ENCODE results near the gene PPM1B. TPM values are rescaled to one million over a fixed set of nuclear protein-coding genes. Genes with fewer than 3 reads are reported as not detected.

The PPM1B gene
- total and polyA plus RNA-seq, 2 donors (not counting 3 experiments of a cell fraction or from before 2014, with no cell fraction given), result 8.0 to 24.1 TPM

DNA sequence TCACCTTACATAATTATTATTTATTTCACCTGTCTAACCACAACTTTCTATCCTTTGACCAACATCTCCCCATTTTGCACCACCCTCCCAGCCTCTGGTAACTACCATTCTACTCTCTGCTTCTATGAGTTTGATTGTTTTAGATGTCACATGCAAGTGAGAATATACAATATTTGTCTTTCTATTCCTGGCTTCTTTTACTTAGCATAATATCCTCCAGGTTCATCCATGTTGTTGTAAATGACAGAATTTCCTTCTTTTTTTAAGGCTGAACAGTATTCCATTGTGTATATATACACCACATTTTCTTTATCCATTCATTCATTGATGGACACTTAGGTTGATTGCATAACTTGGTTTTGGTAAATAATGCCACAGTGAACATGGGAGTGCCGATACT, 24.0 kb downstream of the PPM1B start:
- TF ChIP-seq POLR2A (IDR thresholded peaks at IDR 0.05; ENCODE audit: low read depth, low read length), result no peak
- TF ChIP-seq, protein P1, sequence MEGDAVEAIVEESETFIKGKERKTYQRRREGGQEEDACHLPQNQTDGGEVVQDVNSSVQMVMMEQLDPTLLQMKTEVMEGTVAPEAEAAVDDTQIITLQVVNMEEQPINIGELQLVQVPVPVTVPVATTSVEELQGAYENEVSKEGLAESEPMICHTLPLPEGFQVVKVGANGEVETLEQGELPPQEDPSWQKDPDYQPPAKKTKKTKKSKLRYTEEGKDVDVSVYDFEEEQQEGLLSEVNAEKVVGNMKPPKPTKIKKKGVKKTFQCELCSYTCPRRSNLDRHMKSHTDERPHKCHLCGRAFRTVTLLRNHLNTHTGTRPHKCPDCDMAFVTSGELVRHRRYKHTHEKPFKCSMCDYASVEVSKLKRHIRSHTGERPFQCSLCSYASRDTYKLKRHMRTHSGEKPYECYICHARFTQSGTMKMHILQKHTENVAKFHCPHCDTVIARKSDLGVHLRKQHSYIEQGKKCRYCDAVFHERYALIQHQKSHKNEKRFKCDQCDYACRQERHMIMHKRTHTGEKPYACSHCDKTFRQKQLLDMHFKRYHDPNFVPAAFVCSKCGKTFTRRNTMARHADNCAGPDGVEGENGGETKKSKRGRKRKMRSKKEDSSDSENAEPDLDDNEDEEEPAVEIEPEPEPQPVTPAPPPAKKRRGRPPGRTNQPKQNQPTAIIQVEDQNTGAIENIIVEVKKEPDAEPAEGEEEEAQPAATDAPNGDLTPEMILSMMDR (IDR thresholded peaks at IDR 0.05; ENCODE audit: extremely low read depth in 1 of 2, insufficient read depth in 1 of 2, low read depth in 1 of 2, low read length in 2 of 2), result no peak
- no peak for TF ChIP-seq MYC (IDR thresholded peaks at IDR 0.05; ENCODE audit: low read depth, low read length)
- no peak overlapping the region for H2AFZ ChIP-seq (ENCODE audit: low read depth, low read length)
- no TSS peak for BruUV-seq (replicated peaks)
- H3K9me1 ChIP-seq (replicated peaks; ENCODE audit: control insufficient read depth, extremely low read depth, insufficient read depth, low read length), result no peaks in the 10 kb centered on the region
- POLR2A ChIA-PET, result no interaction called here
- H3K9ac ChIP-seq (replicated peaks; ENCODE audit: extremely low read depth, insufficient read depth, low read length), result no peak overlapping the region
- H3K27me3 ChIP-seq (ENCODE audit: control insufficient read depth in 2 of 2, insufficient read depth in 2 of 2, low read length in 2 of 2), result no peaks in the 10 kb centered on the region
- H3K4me3 ChIP-seq (replicated peaks in 1 of 3; ENCODE audit: insufficient read depth in 1 of 3, low read depth in 1 of 3, low read length in 3 of 3), result no peak overlapping the region
- H4K20me1 ChIP-seq (replicated peaks; ENCODE audit: control insufficient read depth, extremely low read depth, insufficient read depth, low read length), result no peaks in the 10 kb centered on the region
- no peaks in the 10 kb centered on the region for H3K4me1 ChIP-seq (ENCODE audit: control insufficient read depth, extremely low read depth, insufficient read depth, low read length)
- H3K27ac ChIP-seq (ENCODE audit: insufficient read depth, low read depth, low read length), result no peak overlapping the region
- no peak for FAIRE-seq
- H3K36me3 ChIP-seq (ENCODE audit: control insufficient read depth in 2 of 2, extremely low read depth in 1 of 2, insufficient read depth in 2 of 2, low read length in 2 of 2), result no peaks in the 10 kb centered on the region
- H3K4me2 ChIP-seq (ENCODE audit: insufficient read depth, low read length), result no peak overlapping the region
- CTCF ChIA-PET, result no interaction called here
- intact Hi-C loops (cut with micrococcal nuclease), result no loop called here
- dilution Hi-C loops (cut with MboI; ENCODE audit: extremely low pct_ligation_motif_present, low sequenced_read_pairs), result no loop called here
- DNase-seq (ENCODE audit: low read depth, low spot score), result no peak
- H3K9me3 ChIP-seq (replicated peaks; ENCODE audit: control insufficient read depth, insufficient read depth, low read length), result no peaks in the 10 kb centered on the region
- H3K79me2 ChIP-seq (ENCODE audit: control insufficient read depth, insufficient read depth, low read length), result peaks cover 37% of the 10 kb centered on the region

DNA sequence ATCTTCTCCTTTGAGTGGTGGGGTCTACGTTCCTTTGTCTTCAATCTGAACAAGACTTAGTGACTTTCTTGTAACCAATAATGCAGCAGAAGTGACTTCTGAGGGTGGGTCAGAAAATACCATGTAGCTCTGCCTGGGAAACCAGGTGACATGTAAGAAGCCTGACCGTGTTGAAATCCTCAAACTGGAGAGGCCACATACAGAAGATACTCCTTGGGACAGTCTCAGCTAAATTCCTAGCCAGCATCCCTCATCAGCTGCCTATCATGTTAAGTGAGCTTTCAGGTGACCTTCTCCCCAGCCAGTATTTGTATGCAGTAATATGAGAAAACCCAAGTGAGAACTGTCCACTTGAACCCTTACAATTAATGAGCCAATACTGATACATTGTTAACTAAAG, 27.0 kb downstream of the PPM1B start:
- ChIA-PET CTCF (no interaction called here), POLR2A (no interaction called here)
- no peak overlapping the region for H3K9ac ChIP-seq (replicated peaks; ENCODE audit: extremely low read depth, insufficient read depth, low read length)
- H3K4me3 ChIP-seq (replicated peaks in 1 of 3; ENCODE audit: insufficient read depth in 1 of 3, low read depth in 1 of 3, low read length in 3 of 3), result no peak overlapping the region
- BruUV-seq (replicated peaks), result no TSS peak
- no peak overlapping the region for H3K4me2 ChIP-seq (ENCODE audit: insufficient read depth, low read length)
- no peaks in the 10 kb centered on the region for H3K9me1 ChIP-seq (replicated peaks; ENCODE audit: control insufficient read depth, extremely low read depth, insufficient read depth, low read length)
- H3K27me3 ChIP-seq (ENCODE audit: control insufficient read depth in 2 of 2, insufficient read depth in 2 of 2, low read length in 2 of 2), result no peaks in the 10 kb centered on the region
- TF ChIP-seq GATA2 (IDR thresholded peaks at IDR 0.05; ENCODE audit: insufficient read depth, insufficient read length, low read depth, low read length), result no peak
- TF ChIP-seq MYC (IDR thresholded peaks at IDR 0.05; ENCODE audit: low read depth, low read length), result no peak
- TF ChIP-seq POLR2AphosphoS5 (IDR thresholded peaks at IDR 0.05; ENCODE audit: insufficient read depth, low read depth, low read length), result no peak
- no peak for TF ChIP-seq EZH2 (IDR thresholded peaks at IDR 0.05; ENCODE audit: borderline replicate concordance, low read depth, low read length, severe bottlenecking)
- TF ChIP-seq POLR2A (IDR thresholded peaks at IDR 0.05; ENCODE audit: low read depth, low read length), result no peak
- TF ChIP-seq, protein P2, sequence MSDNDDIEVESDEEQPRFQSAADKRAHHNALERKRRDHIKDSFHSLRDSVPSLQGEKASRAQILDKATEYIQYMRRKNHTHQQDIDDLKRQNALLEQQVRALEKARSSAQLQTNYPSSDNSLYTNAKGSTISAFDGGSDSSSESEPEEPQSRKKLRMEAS (IDR thresholded peaks at IDR 0.05; ENCODE audit: insufficient read depth, insufficient read length), result no peak
- TF ChIP-seq JUN (IDR thresholded peaks at IDR 0.05; ENCODE audit: borderline replicate concordance, insufficient read depth, insufficient read length, low read depth), result no peak
- no peak for TF ChIP-seq FOS (IDR thresholded peaks at IDR 0.05; ENCODE audit: borderline replicate concordance, insufficient read depth, low read length)
- TF ChIP-seq, protein P1 (IDR thresholded peaks at IDR 0.05; ENCODE audit: extremely low read depth in 1 of 2, insufficient read depth in 1 of 2, low read depth in 1 of 2, low read length in 2 of 2), result no peak
- dilution Hi-C loops (cut with MboI; ENCODE audit: extremely low pct_ligation_motif_present, low sequenced_read_pairs) (no loop called here), intact Hi-C loops (cut with micrococcal nuclease) (no loop called here)
- no peaks in the 10 kb centered on the region for H4K20me1 ChIP-seq (replicated peaks; ENCODE audit: control insufficient read depth, extremely low read depth, insufficient read depth, low read length)
- no peaks in the 10 kb centered on the region for H3K9me3 ChIP-seq (replicated peaks; ENCODE audit: control insufficient read depth, insufficient read depth, low read length)
- FAIRE-seq (no peak), DNase-seq (ENCODE audit: low read depth, low spot score) (no peak)
- H3K36me3 ChIP-seq (ENCODE audit: control insufficient read depth in 2 of 2, extremely low read depth in 1 of 2, insufficient read depth in 2 of 2, low read length in 2 of 2), result no peaks in the 10 kb centered on the region
- H3K79me2 ChIP-seq (ENCODE audit: control insufficient read depth, insufficient read depth, low read length), result peaks cover 27% of the 10 kb centered on the region
- H2AFZ ChIP-seq (ENCODE audit: low read depth, low read length), result no peak overlapping the region
- H3K27ac ChIP-seq (ENCODE audit: insufficient read depth, low read depth, low read length), result no peak overlapping the region
- no peaks in the 10 kb centered on the region for H3K4me1 ChIP-seq (ENCODE audit: control insufficient read depth, extremely low read depth, insufficient read depth, low read length)

All from endothelial cell of umbilical vein (primary cell).